ENCODE measurements around the gene NT5C1B. TPM values are rescaled to one million over a fixed set of nuclear protein-coding genes. Genes with fewer than 3 reads are reported as not detected.

Gene NT5C1B
- total RNA-seq, 2 donors from 2014 or later: not detected

DNA sequence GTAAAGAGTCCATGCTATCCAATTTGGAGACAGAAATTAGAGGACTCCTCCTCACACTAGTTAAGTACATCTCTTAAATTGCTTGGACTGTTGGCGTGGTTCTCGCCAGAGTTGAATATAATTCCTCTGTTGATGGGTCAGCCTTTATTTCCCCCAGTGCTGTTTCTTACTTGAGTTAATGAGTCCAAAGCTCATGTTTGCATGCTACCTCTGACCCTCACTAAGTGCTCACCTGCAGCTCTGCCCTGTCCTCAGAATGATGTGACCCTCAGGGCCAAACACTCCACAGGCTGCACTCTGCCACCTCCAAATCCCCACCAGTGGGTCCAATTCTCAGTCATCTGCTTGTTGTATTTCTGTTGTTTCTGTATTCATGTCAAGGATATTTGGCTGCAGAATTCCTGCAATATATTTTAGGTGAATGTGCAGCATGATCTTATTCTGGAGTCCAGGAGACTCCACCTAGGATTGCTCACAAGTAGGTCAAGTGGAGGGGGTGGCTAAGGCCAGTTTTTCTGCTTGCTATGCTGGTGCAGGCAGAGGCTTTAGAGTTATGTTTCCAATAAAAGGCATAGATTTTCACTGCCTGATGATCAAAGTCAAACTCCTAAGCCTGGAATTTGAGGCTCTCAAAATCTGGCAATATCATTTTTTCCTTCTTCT, 66.8 kb downstream of the NT5C1B start:
- H3K27me3 Mint-ChIP-seq: peaks cover 11% of the 10 kb centered on the region
- H3K4me1 Mint-ChIP-seq: no peaks in the 10 kb centered on the region
- ATAC-seq (replicated peaks): no peak
- no peak overlapping the region for H3K27ac Mint-ChIP-seq
- H3K9me3 Mint-ChIP-seq: no peaks in the 10 kb centered on the region
- no peak overlapping the region for H3K4me3 Mint-ChIP-seq
- H3K36me3 Mint-ChIP-seq (ENCODE audit: low read depth): no peaks in the 10 kb centered on the region

DNA sequence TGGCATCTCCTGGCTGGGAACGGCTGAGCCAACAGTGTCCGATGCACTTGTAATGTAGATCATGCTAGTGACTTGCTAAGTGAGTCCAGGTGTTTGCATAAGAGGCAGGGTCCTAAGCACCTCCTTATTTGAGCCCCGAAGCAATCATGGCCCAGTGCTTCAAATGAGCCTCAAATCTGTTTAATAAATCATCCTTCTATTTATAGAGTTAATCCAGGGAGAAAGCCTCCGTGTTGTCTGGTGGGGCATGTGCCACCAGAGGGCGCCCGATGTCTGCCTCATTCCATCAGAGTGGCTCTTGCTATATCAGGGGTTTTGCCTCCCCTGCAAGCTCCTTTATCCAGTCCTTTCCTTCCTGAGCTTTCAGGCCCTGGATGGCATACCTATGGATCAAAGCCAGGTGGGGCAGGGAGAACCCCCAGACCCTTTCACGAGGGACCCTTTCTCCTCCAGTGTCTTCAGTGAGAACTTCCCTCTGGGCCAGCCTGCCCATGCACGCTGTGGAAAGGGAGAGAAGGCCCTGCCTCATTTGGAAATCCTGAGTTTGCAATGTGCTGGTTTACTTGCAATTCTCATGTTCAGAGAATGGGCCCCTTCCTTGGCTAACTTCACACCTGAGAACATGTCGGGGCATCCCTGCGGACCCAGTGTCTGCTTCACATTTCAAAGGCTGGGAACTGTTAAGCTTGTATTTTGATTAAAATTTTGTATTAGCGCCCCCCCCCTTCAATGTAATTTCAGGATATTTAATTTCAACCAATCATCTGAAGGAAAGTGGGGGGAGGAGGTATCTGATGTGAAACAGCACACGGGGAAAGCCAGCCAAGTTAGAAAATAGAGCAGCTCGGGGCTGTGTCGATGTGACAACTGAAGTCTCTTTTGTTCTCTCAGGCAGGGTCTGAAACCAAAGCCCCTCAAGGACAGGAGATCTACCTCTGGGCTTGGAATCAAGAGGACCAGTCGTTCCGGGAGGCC, 68.6 kb downstream of the NT5C1B start:
- Mint-ChIP-seq H3K27me3 (peaks cover 21% of the 10 kb centered on the region), H3K36me3 (ENCODE audit: low read depth) (no peaks in the 10 kb centered on the region), H3K9me3 (no peaks in the 10 kb centered on the region), H3K4me3 (no peak overlapping the region), H3K4me1 (no peaks in the 10 kb centered on the region), H3K27ac (no peak overlapping the region)
- peak; percentile 64 for ATAC-seq (replicated peaks)

DNA sequence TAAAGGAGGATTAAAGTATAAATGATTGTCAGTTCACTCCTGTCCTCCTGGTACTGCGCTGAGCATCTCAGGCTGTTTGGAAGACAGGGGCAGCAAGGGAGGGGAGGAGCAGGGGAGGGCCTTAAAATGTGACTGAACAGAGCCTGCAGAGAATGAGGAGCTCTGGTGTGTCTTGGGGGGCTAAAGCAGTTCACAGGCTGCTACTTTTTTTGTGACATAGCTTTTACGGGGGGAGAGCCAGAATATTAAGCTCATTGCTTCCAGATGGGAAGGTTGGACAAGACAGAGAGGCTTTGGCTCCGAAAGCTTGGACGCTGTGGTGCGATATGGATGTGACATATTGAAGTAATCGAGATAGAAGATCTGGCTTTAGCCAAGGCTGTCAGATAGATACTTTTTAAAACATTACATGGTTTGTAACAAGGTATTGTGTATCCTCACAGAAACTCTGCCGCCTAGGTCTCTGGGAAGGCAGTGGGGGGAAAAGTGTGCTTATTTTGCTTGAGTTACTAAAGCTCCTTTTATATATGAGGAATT, 69.4 kb downstream of the NT5C1B start:
- Mint-ChIP-seq H3K4me3 (no peak overlapping the region), H3K27ac (no peak overlapping the region), H3K9me3 (no peaks in the 10 kb centered on the region), H3K27me3 (peaks cover 21% of the 10 kb centered on the region), H3K36me3 (ENCODE audit: low read depth) (no peaks in the 10 kb centered on the region), H3K4me1 (no peaks in the 10 kb centered on the region)
- no peak for ATAC-seq (replicated peaks)

DNA sequence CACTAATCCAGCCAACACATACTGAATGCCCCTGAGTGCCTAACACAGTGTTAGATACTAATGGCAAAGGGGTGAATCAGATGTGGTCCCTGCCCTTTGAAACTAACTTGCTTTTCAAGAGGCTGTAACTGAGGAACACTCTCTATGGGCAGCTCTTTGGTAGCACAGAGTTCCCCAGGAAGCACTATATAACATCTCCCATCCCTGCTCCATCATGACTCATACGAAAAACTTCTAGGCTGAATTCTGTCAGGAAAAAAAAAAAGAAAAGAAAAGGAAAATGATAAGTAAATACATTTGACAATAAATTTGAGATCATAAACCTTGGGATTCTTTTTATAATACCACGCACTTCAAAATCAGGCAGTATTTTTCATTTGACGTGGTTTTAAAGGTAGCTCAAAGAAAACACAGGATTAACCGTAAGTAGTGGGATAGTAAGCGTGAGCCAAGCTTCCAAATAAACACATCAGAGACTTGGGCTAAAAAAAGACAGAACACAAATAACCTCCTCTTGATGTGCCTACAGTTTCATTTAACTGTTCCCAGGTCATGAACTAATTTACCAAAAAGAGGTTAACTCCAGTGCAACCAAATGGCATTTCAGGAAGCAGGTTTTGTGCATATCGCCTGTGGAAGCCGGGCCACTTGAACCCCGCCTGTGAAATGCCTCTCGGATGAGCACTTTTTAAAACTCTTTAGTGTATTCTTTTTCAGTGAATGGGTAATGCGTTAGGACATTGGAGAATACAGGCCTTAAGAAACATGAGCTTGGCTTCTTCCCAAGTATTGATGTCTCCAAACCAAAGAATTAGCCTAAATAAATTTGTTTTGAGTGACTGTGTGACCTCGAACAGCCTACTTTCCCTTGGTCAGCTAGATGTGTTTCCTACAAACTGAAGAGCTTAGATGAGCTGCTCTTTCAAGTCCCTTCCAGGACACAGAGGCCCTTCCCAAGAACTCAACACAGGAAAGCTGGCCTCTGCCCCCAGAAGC, 71.0 kb downstream of the NT5C1B start:
- Mint-ChIP-seq H3K36me3 (ENCODE audit: low read depth) (no peaks in the 10 kb centered on the region), H3K4me3 (no peak overlapping the region), H3K27ac (no peak overlapping the region), H3K4me1 (no peaks in the 10 kb centered on the region), H3K27me3 (peaks cover 28% of the 10 kb centered on the region), H3K9me3 (no peaks in the 10 kb centered on the region)
- no peak for ATAC-seq (replicated peaks)

DNA sequence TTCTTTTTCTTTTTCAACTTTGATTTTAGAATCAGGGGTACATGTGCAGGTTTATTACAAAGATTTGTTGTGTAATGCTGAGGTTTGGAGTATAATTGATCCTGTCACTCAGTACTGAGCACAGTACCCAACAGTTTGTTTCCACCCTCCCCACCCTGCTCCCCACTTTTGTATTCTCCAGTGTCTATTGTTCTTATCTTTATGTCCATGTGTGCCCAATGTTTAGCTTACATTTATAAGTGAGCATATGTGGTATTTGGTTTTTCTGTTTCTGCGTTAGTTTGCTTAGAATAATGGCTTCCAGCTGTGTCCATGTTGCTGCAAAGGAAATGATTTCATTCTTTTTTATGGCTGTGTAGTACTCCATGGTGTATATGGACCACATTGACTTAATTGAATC, 72.0 kb downstream of the NT5C1B start:
- Mint-ChIP-seq H3K4me1 (no peaks in the 10 kb centered on the region), H3K9me3 (no peaks in the 10 kb centered on the region), H3K4me3 (no peak overlapping the region), H3K27ac (no peak overlapping the region), H3K36me3 (ENCODE audit: low read depth) (no peaks in the 10 kb centered on the region), H3K27me3 (peaks cover 31% of the 10 kb centered on the region)
- ATAC-seq (replicated peaks): no peak

DNA sequence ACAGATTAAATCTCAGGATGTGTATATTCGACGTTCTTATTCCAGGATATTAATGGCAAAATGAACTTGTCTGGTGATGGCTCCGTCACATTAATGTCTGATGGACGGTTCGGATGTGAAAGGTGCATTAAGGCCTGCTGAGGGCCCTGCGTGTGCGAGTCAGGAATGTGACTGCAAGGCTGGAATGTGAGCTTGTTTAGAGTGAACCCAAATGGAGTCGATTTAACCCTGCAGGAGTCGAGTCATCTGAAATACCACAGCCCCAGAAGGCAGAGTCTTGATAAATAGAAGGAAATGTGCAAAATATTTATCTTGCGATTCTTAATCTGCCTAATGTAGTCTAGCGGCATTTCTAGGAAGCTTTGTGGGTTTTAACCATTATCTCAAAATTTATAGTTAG, 73.3 kb downstream of the NT5C1B start:
- Mint-ChIP-seq H3K27me3 (peaks cover 34% of the 10 kb centered on the region), H3K27ac (no peak overlapping the region), H3K4me1 (no peaks in the 10 kb centered on the region), H3K9me3 (no peaks in the 10 kb centered on the region), H3K4me3 (no peak overlapping the region), H3K36me3 (ENCODE audit: low read depth) (no peaks in the 10 kb centered on the region)
- ATAC-seq (replicated peaks): no peak

DNA sequence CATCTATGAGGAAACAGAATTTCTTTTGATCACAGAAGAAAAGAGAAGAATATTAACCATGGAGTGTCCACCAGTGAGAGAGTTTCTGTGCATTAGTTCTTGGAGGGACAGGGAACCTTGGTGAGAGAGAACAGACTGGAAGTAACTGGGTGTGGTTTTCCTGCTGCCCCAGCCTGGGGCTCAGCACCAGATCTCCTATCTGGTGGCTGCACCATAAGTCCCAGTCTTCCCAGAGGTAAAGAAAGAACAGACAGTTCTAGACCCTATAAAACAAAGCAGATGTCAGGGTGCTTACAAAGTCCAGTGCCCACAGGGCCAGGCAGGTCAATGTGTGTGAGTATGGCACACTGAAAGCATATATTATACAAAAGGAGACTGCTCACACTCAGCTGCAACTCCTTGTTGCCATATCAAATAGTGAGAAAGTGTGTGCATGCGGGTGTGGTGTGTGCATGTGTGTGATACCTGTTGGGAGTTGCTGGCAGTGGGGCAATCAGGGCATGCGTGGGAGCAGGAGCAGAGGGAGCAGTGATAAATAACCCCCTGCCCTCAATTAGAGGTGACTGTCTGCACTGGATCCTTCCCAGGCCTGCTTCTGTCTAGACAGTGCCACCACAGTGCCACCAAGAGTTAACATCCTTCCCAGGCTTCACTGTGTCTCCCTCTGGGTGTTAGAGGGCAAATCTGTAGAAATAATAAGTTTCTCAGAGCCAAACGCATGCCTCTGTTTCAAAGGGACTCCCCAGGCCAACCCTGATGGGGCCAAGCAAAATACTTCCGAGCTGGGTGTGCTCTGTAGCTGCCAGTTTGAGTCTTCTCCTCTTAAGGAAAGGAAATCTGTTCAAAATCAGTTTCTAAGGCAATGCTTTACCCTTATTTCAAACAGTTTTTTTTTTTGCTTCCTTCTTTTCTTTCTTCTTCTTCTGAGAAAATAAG, 74.6 kb downstream of the NT5C1B start:
- Mint-ChIP-seq H3K27ac (no peak overlapping the region), H3K27me3 (peaks cover 37% of the 10 kb centered on the region), H3K36me3 (ENCODE audit: low read depth) (no peaks in the 10 kb centered on the region), H3K9me3 (no peaks in the 10 kb centered on the region), H3K4me3 (no peak overlapping the region), H3K4me1 (no peaks in the 10 kb centered on the region)
- no peak for ATAC-seq (replicated peaks)

Other genes starting within 250 kb of the NT5C1B start
- gene RDH14, start 28.9 kb downstream of the NT5C1B start, total RNA-seq: 10 to 100 TPM in 1 of 2 donors, 1 to 10 TPM in 1; 8.1 to 13.9 TPM

Data from activated T-helper 17 cell treated with anti-CD3 and anti-CD28 coated beads, Interleukin-2, amount 50 U/mL, for 72 hours (primary cell).